Measurements from ENCODE around the gene SRGAP3. TPM values are rescaled to one million over a fixed set of nuclear protein-coding genes. Genes with fewer than 3 reads are reported as not detected.
A peak's percentile ranks its signal among the peaks of the same experiment; 100 is the strongest.

The SRGAP3 gene
- total and polyA plus RNA-seq, 10 of the 15 experiments (the other 5 are each of a cell fraction or from before 2014, with no cell fraction given), result 0.32 to 1.7 (median 0.99) TPM

GRCh38 chr3:8954938-8955763 lies 294.3 kb downstream of the SRGAP3 start (continued):
- TF ChIP-seq, protein P1, sequence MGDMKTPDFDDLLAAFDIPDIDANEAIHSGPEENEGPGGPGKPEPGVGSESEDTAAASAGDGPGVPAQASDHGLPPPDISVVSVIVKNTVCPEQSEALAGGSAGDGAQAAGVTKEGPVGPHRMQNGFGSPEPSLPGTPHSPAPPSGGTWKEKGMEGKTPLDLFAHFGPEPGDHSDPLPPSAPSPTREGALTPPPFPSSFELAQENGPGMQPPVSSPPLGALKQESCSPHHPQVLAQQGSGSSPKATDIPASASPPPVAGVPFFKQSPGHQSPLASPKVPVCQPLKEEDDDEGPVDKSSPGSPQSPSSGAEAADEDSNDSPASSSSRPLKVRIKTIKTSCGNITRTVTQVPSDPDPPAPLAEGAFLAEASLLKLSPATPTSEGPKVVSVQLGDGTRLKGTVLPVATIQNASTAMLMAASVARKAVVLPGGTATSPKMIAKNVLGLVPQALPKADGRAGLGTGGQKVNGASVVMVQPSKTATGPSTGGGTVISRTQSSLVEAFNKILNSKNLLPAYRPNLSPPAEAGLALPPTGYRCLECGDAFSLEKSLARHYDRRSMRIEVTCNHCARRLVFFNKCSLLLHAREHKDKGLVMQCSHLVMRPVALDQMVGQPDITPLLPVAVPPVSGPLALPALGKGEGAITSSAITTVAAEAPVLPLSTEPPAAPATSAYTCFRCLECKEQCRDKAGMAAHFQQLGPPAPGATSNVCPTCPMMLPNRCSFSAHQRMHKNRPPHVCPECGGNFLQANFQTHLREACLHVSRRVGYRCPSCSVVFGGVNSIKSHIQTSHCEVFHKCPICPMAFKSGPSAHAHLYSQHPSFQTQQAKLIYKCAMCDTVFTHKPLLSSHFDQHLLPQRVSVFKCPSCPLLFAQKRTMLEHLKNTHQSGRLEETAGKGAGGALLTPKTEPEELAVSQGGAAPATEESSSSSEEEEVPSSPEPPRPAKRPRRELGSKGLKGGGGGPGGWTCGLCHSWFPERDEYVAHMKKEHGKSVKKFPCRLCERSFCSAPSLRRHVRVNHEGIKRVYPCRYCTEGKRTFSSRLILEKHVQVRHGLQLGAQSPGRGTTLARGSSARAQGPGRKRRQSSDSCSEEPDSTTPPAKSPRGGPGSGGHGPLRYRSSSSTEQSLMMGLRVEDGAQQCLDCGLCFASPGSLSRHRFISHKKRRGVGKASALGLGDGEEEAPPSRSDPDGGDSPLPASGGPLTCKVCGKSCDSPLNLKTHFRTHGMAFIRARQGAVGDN (IDR thresholded peaks at IDR 0.05), result 0 out of 2 replicates have a peak, but pooled peaks have one; percentile 4
- TF ChIP-seq ESRRA (IDR thresholded peaks at IDR 0.05; ENCODE audit: low read length), result no peak
- peak; percentile 84 for TF ChIP-seq IKZF1 (conservative IDR thresholded peaks at IDR 0.05)
- peak in 1 of 2 experiments; percentile 67; a peak in 2 of 4 replicates for TF ChIP-seq EP300 (IDR thresholded peaks at IDR 0.05; ENCODE audit: borderline replicate concordance in 1 of 2, control insufficient read depth in 1 of 2, low read depth in 2 of 2, low read length in 2 of 2)
- TF ChIP-seq PAX8 (IDR thresholded peaks at IDR 0.05), result no peak
- no peak for TF ChIP-seq ZSCAN29 (IDR thresholded peaks at IDR 0.05)
- TF ChIP-seq, protein P2, sequence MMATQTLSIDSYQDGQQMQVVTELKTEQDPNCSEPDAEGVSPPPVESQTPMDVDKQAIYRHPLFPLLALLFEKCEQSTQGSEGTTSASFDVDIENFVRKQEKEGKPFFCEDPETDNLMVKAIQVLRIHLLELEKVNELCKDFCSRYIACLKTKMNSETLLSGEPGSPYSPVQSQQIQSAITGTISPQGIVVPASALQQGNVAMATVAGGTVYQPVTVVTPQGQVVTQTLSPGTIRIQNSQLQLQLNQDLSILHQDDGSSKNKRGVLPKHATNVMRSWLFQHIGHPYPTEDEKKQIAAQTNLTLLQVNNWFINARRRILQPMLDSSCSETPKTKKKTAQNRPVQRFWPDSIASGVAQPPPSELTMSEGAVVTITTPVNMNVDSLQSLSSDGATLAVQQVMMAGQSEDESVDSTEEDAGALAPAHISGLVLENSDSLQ (IDR thresholded peaks at IDR 0.05), result peak; percentile 92
- TF ChIP-seq TCF12 (IDR thresholded peaks at IDR 0.05; ENCODE audit: low read depth, low read length), result no peak
- TF ChIP-seq EGR1 (IDR thresholded peaks at IDR 0.05; ENCODE audit: borderline replicate concordance in 1 of 2, low read depth in 2 of 2, low read length in 2 of 2), result no peak
- TF ChIP-seq HDAC2 (IDR thresholded peaks at IDR 0.05), result no peak
- TF ChIP-seq WRNIP1 (IDR thresholded peaks at IDR 0.05; ENCODE audit: borderline replicate concordance, low read depth, low read length), result no peak
- TF ChIP-seq POLR2A (IDR thresholded peaks at IDR 0.05; ENCODE audit: low read depth, low read length), result no peak
- peak; percentile 88 for TF ChIP-seq RELB (IDR thresholded peaks at IDR 0.05; ENCODE audit: low read depth)
- TF ChIP-seq IRF5 (IDR thresholded peaks at IDR 0.05; ENCODE audit: borderline replicate concordance), result no peak
- TF ChIP-seq GABPA (IDR thresholded peaks at IDR 0.05; ENCODE audit: low read depth), result no peak
- TF ChIP-seq POLR2AphosphoS5 (IDR thresholded peaks at IDR 0.05; ENCODE audit: low read length), result no peak
- TF ChIP-seq ZBTB4 (CRISPR knock-in tag; IDR thresholded peaks at IDR 0.05), result no peak
- TF ChIP-seq DPF2 (IDR thresholded peaks at IDR 0.05), result peak; percentile 62; the same call in 1 of the 2 replicates
- no peak for TF ChIP-seq BRCA1 (IDR thresholded peaks at IDR 0.05; ENCODE audit: low read depth, low read length)
